ENCODE measurements around the gene SEC31A. TPM values are rescaled to one million over a fixed set of nuclear protein-coding genes. Genes with fewer than 3 reads are reported as not detected.

The SEC31A gene
- total and polyA plus RNA-seq, 7 donors, result 77.7 to 120 (median 103) TPM

- DNase-seq (no peak), ATAC-seq (no peak)
- no peaks in the 10 kb centered on the region for H3K4me1 ChIP-seq
- no peak for TF ChIP-seq CTCF (IDR thresholded peaks at IDR 0.05)
- no peak overlapping the region for H3K27ac ChIP-seq
- no peaks in the 10 kb centered on the region for H3K9me3 ChIP-seq
- peaks cover 0 to 77% of the 10 kb centered on the region in 2 donors for H3K36me3 ChIP-seq (ENCODE audit: insufficient read depth in 1 of 2, low read depth in 1 of 2)
- no peak overlapping the region for H3K4me3 ChIP-seq
- H3K27me3 ChIP-seq (ENCODE audit: insufficient read depth in 3 of 3, low read length in 2 of 3), result no peaks in the 10 kb centered on the region
- intact Hi-C loops (cut with DNase I), result no loop called here
- 78 to 91% (median 79%) methylated on average over 1 of the region's 1 CpG for WGBS, 3 donors
Measured at GRCh38 chr4:82909326-82909725, 18.4 kb upstream of the SEC31A start.

GRCh38 chr4:82906469-82906868 lies 15.5 kb upstream of the SEC31A start:
- H3K4me1 ChIP-seq, result peaks cover 9% of the 10 kb centered on the region
- no peak for DNase-seq
- no peak overlapping the region for H3K4me3 ChIP-seq
- no peak for ATAC-seq
- H3K27ac ChIP-seq, result no peak overlapping the region
- TF ChIP-seq CTCF (IDR thresholded peaks at IDR 0.05), result no peak
- H3K9me3 ChIP-seq, result no peaks in the 10 kb centered on the region
- intact Hi-C loops (cut with DNase I), result no loop called here
- 92 to 96% (median 94%) methylated on average over 3 of the region's 3 CpGs for WGBS, 3 donors
- H3K27me3 ChIP-seq (ENCODE audit: insufficient read depth in 3 of 3, low read length in 2 of 3), result no peaks in the 10 kb centered on the region
- peaks cover 0 to 60% of the 10 kb centered on the region in 2 donors for H3K36me3 ChIP-seq (ENCODE audit: insufficient read depth in 1 of 2, low read depth in 1 of 2)

- H3K4me3 ChIP-seq, result no peak overlapping the region
- intact Hi-C loops (cut with DNase I), result no loop called here
- H3K27me3 ChIP-seq (ENCODE audit: insufficient read depth in 3 of 3, low read length in 2 of 3), result no peaks in the 10 kb centered on the region
- peaks cover 9% of the 10 kb centered on the region for H3K4me1 ChIP-seq
- 87 to 90% (median 90%) methylated on average over 2 of the region's 2 CpGs for WGBS, 3 donors
- DNase-seq (no peak), ATAC-seq (no peak)
- H3K27ac ChIP-seq, result no peak overlapping the region
- no peaks in the 10 kb centered on the region for H3K9me3 ChIP-seq
- peaks cover 0 to 50% of the 10 kb centered on the region in 2 donors for H3K36me3 ChIP-seq (ENCODE audit: insufficient read depth in 1 of 2, low read depth in 1 of 2)
- TF ChIP-seq CTCF (IDR thresholded peaks at IDR 0.05), result no peak
Measured at GRCh38 chr4:82905205-82905604, 14.3 kb upstream of the SEC31A start.

- H3K9me3 ChIP-seq, result no peaks in the 10 kb centered on the region
- H3K27ac ChIP-seq, result no peak overlapping the region
- peaks cover 17% of the 10 kb centered on the region for H3K4me1 ChIP-seq
- H3K36me3 ChIP-seq (ENCODE audit: insufficient read depth in 1 of 2, low read depth in 1 of 2), result peaks cover 0 to 35% of the 10 kb centered on the region in 2 donors
- DNase-seq (no peak), ATAC-seq (no peak)
- no peak overlapping the region for H3K4me3 ChIP-seq
- intact Hi-C loops (cut with DNase I), result loop anchor here in 1 of 2 donors (5.0 kb wide), 1 partner anchor 109 kb away; the partner anchor contains the start of gene LIN54
- no peaks in the 10 kb centered on the region for H3K27me3 ChIP-seq (ENCODE audit: insufficient read depth in 3 of 3, low read length in 2 of 3)
- no peak for TF ChIP-seq CTCF (IDR thresholded peaks at IDR 0.05)
- WGBS, 3 donors, result 96 to 98% (median 97%) methylated on average over 5 of the region's 5 CpGs
Measured at GRCh38 chr4:82903737-82904136, 12.8 kb upstream of the SEC31A start.

- DNase-seq (no peak), ATAC-seq (peak in 2 of 4 donors; percentile 34 to 60)
- Histone ChIP-seq H3K4me1 (peaks cover 37% of the 10 kb centered on the region), H3K27me3 (ENCODE audit: insufficient read depth in 3 of 3, low read length in 2 of 3) (no peaks in the 10 kb centered on the region), H3K36me3 (ENCODE audit: insufficient read depth in 1 of 2, low read depth in 1 of 2) (peaks cover 0 to 26% of the 10 kb centered on the region in 2 donors), H3K27ac (peak overlapping the region; percentile 96), H3K4me3 (peak overlapping the region; percentile 76), H3K9me3 (no peaks in the 10 kb centered on the region)
- no peak for TF ChIP-seq CTCF (IDR thresholded peaks at IDR 0.05)
- intact Hi-C loops (cut with DNase I), result loop anchor here in 1 of 2 donors (5.0 kb wide), 1 partner anchor 111 kb away; the partner anchor contains the start of gene LIN54
- 0% methylated on average over 8 of the region's 8 CpGs for WGBS, 3 donors
Measured at GRCh38 chr4:82901183-82901718, 10.3 kb upstream of the SEC31A start.
